ENCODE data around the gene RAB11FIP3.
A peak's percentile ranks its signal among the peaks of the same experiment; 100 is the strongest.

The RAB11FIP3 gene

DNA sequence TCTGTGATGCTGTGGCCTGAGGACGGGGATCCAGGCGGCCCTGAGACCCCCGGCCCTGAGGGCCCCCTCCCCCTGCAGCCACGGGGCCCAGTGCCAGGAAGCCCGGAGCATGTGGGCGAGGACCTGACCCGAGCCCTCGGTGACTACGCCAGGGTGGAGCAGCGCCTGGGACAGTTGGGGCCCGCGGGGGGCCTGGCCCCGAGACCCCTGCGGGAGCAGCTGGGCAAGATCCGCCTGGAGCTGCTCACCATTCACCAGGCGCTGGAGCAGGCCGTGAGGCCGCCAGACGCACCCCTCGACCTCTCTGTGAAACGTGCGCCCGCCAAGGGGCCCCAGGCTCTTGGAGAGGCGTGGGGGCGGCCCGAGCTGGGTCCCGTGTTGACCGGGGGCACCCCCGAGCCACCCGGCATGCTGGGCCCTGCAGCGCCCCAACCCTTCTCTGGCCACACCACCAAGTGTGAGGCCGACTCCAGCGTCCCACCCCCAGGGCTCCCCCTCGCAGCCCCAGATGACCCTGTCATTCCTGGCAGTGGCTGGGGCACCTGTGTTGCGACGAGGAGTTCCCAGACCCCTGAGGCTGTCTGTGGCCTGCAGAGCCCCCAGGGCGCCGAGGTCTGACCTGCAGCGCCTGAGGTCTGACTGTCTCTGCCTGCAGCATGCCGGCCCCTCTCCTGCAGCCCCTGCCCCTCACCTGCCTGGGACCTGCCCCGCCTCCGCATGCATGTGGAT, 139.4 kb downstream of the RAB11FIP3 start:
- DNase-seq (ENCODE audit: low read depth in 1 of 2, low spot score in 1 of 2) = no peak

DNA sequence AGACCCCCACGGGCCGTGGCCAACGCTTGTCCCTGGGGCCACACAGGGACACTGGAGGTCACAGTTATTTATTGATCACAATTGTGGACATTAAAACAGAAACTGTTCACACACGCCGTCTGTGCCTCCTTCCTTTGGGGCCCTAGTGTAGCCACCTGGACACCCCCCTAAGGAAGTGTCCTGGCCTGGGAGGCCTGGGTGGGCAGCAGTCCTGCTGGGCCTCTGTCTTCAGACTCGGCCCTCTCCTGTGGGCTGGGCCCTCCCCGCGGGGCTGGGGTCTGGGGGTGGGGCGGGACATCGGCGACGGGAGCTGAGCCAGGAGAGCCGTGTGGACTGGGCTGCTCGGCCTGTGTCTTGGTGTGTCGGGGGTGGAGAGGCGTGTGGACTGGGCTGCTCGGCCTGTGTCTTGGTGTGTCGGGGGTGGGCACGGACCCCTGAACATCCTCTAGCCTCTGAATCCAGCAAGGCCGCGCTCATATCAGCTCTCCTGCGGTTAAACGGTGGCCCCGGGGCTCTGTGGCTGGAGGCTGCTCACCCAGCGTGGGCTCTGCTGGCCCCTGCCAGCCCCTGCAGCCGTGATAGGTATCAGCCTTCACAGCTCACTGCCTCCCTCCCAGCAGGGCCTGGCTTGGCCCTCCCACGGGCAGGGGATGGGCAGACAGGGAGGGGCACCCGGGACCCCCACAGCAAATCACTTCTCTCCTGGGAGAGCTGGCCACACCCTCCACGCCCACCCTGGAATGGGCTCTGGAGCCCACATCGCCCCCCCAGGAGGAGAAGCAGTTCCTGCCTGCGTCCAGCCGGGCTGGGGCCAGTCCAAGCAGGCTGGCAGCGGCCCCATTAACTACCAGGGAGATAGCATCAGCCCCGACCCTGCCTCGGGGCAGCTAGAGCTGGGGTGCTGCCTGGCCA, 140.2 kb downstream of the RAB11FIP3 start:
- no peak for DNase-seq (ENCODE audit: low read depth in 1 of 2, low spot score in 1 of 2)

DNA sequence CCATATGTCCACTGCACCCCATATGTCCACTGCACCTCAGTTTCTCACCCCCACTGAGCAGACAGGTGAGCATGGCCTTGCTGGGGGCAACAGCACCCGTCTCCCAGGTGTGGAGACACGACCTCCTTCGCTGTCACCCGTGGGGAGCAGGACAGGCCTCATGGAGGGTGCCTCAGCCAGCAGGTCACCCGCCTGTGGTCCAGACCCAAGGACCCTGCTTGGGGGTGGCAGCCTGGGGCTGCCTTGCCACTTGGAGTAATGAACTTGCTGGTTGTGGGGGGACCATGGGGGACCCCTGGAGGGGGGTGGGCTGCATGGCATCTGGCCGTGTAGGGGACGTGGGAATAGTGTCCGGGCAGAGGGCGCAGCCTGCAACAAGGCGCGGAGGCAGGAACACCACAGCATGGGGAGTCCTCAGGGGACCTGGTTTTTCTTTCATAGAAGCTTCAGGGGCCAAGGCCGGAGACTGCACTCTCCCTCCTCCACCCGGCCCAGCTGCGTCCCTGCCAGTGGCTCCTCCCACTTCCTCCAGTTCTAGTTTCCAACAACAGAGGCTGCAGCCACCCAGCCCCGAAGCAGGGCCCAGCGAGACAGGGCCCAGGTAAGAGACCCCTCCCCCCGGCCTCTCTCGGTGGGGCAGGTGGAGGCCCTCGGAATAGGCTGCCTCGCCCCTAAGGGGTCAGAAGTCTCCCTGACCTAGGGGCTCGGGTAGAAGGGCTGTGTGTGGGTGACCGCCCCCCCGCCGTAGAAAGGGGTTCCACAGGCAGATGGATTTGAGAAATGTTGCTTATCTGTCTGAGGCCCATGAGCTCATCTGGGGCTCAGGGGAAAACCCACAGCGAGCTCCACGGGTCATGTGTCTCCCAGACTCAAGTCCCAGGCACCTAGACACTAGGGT, 141.3 kb downstream of the RAB11FIP3 start, which contains the start of gene NHLRC4:
Gene NHLRC4 (plus strand): TSS at position 531 of the 898 bp plus-strand sequence. CDS start 1,043 bp downstream, outside the sequence.
- peak in 1 of 2 donors; percentile 35 for DNase-seq (ENCODE audit: low read depth in 1 of 2, low spot score in 1 of 2)

- no peak for DNase-seq (ENCODE audit: low read depth in 1 of 2, low spot score in 1 of 2)
These were observed 142.2 kb downstream of the RAB11FIP3 start for GRCh38 chr16:567373-568256.

GRCh38 chr16:568401-569258, 143.2 kb downstream of the RAB11FIP3 start:
- DNase-seq (ENCODE audit: low read depth in 1 of 2, low spot score in 1 of 2) = no peak

DNA sequence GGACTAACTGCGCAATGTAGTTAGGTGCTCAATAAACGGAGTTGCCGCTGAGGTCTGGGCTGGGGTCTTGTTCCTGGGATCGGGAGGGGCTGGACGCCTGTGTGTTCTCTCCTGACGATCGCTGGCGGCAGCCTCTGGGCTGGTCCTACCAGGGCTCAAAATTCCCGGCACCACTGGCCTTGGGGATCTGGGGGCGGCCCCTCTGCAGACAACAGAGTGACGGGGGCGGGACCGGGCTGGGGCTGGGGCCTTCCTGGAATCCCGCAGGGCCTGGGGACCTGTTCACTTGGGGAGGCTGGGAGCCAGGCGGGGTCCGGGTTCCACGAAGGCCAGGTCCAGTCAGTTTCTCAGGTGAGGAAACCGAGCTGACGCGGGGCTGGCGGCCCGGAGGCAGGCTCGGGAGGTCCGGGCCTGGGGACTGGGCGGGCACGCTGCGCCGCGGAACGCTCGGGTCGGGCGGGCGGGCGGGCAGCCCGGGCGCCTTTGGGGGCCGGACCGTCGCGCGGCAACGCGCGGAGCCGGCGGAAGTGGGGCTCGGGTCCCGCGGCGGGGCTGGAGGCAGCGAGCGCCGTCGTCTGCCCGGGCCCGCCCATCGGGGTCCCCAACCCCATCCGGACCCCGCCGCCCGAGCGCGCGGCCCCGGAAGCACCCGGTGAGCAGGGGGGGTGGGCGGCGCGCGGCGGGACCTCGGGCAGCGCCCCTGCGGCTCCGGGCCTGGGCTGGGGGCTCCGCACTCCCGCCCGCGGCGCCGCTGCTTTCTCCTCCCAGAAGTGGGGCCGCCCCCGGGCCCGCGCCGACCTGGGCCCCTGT, 144.2 kb downstream of the RAB11FIP3 start, which contains the start of gene PIGQ:
Gene PIGQ (plus strand): TSS at position 524 of the 810 bp plus-strand sequence. CDS start 4,107 bp downstream, outside the sequence.
- peak; percentile 49 to 52 for DNase-seq (ENCODE audit: low read depth in 1 of 2, low spot score in 1 of 2)
